Duodenal mucosa (tissue), 2 donors: Measurements from ENCODE around the gene COIL.

Source experiments
- H3K27ac ChIP-seq: one replicate; pipeline ENCODE4 v1.7.0; 2013; ENCODE audit warnings: low read depth, low read length
- H3K27me3 ChIP-seq, 2 donors: one replicate each; pipeline ENCODE4 v1.7.0; 2013; ENCODE audit warnings: low read length in 2 of 2, control low read depth in 1 of 2; ENCODE audit not compliant: insufficient read depth in 2 of 2, control insufficient read depth in 1 of 2
- H3K36me3 ChIP-seq, 2 donors: one replicate each; pipeline ENCODE4 v1.7.0; 2013; ENCODE audit warnings: low read length in 2 of 2, control low read depth in 1 of 2; ENCODE audit not compliant: insufficient read depth in 2 of 2, control insufficient read depth in 1 of 2
- H3K4me1 ChIP-seq, 2 donors: one replicate each; pipeline ENCODE4 v1.7.0; 2013; ENCODE audit warnings: low read length in 2 of 2, control low read depth in 1 of 2; ENCODE audit not compliant: insufficient read depth in 2 of 2, control insufficient read depth in 1 of 2
- H3K4me3 ChIP-seq, 2 donors: one replicate each; pipeline ENCODE4 v1.7.0; 2013; ENCODE audit warnings: low read length in 2 of 2, low read depth in 1 of 2
- H3K9ac ChIP-seq, 2 donors: one replicate each; pipeline ENCODE4 v1.7.0; 2013; ENCODE audit warnings: low read length in 2 of 2, low read depth in 1 of 2
- H3K9me3 ChIP-seq, 2 donors: one replicate each; pipeline ENCODE4 v1.7.0; 2013; ENCODE audit warnings: low read length in 2 of 2, control low read depth in 1 of 2; ENCODE audit not compliant: control insufficient read depth in 1 of 2

Gene COIL

GRCh38 chr17:56912105-56912999 is 48.5 kb downstream of the COIL start:
- peaks cover 0 to 22% of the 10 kb centered on the region in 2 donors for H3K36me3 ChIP-seq
- H3K27ac ChIP-seq, result peak overlapping the region; percentile 23
- peaks cover 41 to 55% of the 10 kb centered on the region in 2 donors for H3K4me1 ChIP-seq
- H3K27me3 ChIP-seq, result no peaks in the 10 kb centered on the region
- peak overlapping the region; percentile 96 to 97 for H3K9ac ChIP-seq
- peak overlapping the region; percentile 93 to 98 for H3K4me3 ChIP-seq
- H3K9me3 ChIP-seq, result no peaks in the 10 kb centered on the region

GRCh38 chr17:56910509-56911235 is 50.2 kb downstream of the COIL start:
- no peaks in the 10 kb centered on the region for H3K27me3 ChIP-seq
- H3K4me3 ChIP-seq, result peak overlapping the region; percentile 46 to 47
- H3K36me3 ChIP-seq, result peaks cover 9 to 39% of the 10 kb centered on the region in 2 donors
- H3K9ac ChIP-seq, result peak overlapping the region in 1 of 2 donors; percentile 45
- no peak overlapping the region for H3K27ac ChIP-seq
- H3K9me3 ChIP-seq, result no peaks in the 10 kb centered on the region
- peaks cover 37 to 49% of the 10 kb centered on the region in 2 donors for H3K4me1 ChIP-seq

- Histone ChIP-seq H3K9me3 (no peaks in the 10 kb centered on the region), H3K27me3 (no peaks in the 10 kb centered on the region), H3K9ac (peak overlapping the region in 1 of 2 donors; percentile 45), H3K36me3 (peaks cover 9 to 42% of the 10 kb centered on the region in 2 donors), H3K27ac (no peak overlapping the region), H3K4me3 (peak overlapping the region; percentile 46 to 47), H3K4me1 (peaks cover 29 to 42% of the 10 kb centered on the region in 2 donors)
These were observed 50.9 kb downstream of the COIL start for GRCh38 chr17:56909742-56910508.

- Histone ChIP-seq H3K36me3 (peaks cover 20 to 60% of the 10 kb centered on the region in 2 donors), H3K27ac (no peak overlapping the region), H3K9me3 (no peaks in the 10 kb centered on the region), H3K4me3 (no peak overlapping the region), H3K9ac (no peak overlapping the region), H3K27me3 (no peaks in the 10 kb centered on the region), H3K4me1 (peaks cover 27 to 40% of the 10 kb centered on the region in 2 donors)
These were observed 52.8 kb downstream of the COIL start for GRCh38 chr17:56908001-56908542.

- Histone ChIP-seq H3K4me1 (peaks cover 11 to 13% of the 10 kb centered on the region in 2 donors), H3K36me3 (peaks cover 54 to 94% of the 10 kb centered on the region in 2 donors), H3K9ac (no peak overlapping the region), H3K27me3 (no peaks in the 10 kb centered on the region), H3K27ac (no peak overlapping the region), H3K4me3 (no peak overlapping the region), H3K9me3 (no peaks in the 10 kb centered on the region)
These were observed 57.3 kb downstream of the COIL start for GRCh38 chr17:56903560-56903959.

- Histone ChIP-seq H3K9ac (no peak overlapping the region), H3K27ac (no peak overlapping the region), H3K36me3 (peaks cover 63 to 94% of the 10 kb centered on the region in 2 donors), H3K27me3 (no peaks in the 10 kb centered on the region), H3K4me1 (peaks cover 14 to 15% of the 10 kb centered on the region in 2 donors), H3K9me3 (no peaks in the 10 kb centered on the region), H3K4me3 (no peak overlapping the region)
These were observed 58.5 kb downstream of the COIL start for GRCh38 chr17:56902348-56902747.

- no peak overlapping the region for H3K4me3 ChIP-seq
- no peaks in the 10 kb centered on the region for H3K9me3 ChIP-seq
- H3K27me3 ChIP-seq, result no peaks in the 10 kb centered on the region
- H3K9ac ChIP-seq, result no peak overlapping the region
- H3K27ac ChIP-seq, result no peak overlapping the region
- peaks cover 63 to 91% of the 10 kb centered on the region in 2 donors for H3K36me3 ChIP-seq
- peaks cover 17 to 18% of the 10 kb centered on the region in 2 donors for H3K4me1 ChIP-seq
These were observed 61.4 kb downstream of the COIL start for GRCh38 chr17:56899403-56899802.

GRCh38 chr17:56898874-56899273 is 62.0 kb downstream of the COIL start:
- H3K27ac ChIP-seq, result no peak overlapping the region
- no peaks in the 10 kb centered on the region for H3K27me3 ChIP-seq
- H3K4me1 ChIP-seq, result peaks cover 17 to 18% of the 10 kb centered on the region in 2 donors
- no peak overlapping the region for H3K9ac ChIP-seq
- H3K9me3 ChIP-seq, result no peaks in the 10 kb centered on the region
- H3K4me3 ChIP-seq, result no peak overlapping the region
- H3K36me3 ChIP-seq, result peaks cover 60 to 89% of the 10 kb centered on the region in 2 donors

GRCh38 chr17:56897646-56898424 is 63.0 kb downstream of the COIL start:
- peaks cover 64 to 90% of the 10 kb centered on the region in 2 donors for H3K36me3 ChIP-seq
- no peak overlapping the region for H3K27ac ChIP-seq
- peaks cover 17 to 18% of the 10 kb centered on the region in 2 donors for H3K4me1 ChIP-seq
- H3K9me3 ChIP-seq, result no peaks in the 10 kb centered on the region
- H3K4me3 ChIP-seq, result no peak overlapping the region
- H3K27me3 ChIP-seq, result no peaks in the 10 kb centered on the region
- H3K9ac ChIP-seq, result no peak overlapping the region
